Measurements from ENCODE around the gene MPDU1.

MPDU1 gene

GRCh38 chr17:7560172-7561027 lies 23.3 kb upstream of the MPDU1 start:
- no peak for DNase-seq

- DNase-seq = peak; percentile 55
Measured at GRCh38 chr17:7561028-7561575, 22.6 kb upstream of the MPDU1 start.

- peak; percentile 93 for DNase-seq
Measured at GRCh38 chr17:7561589-7562207, 22.0 kb upstream of the MPDU1 start, which contains the start of gene SENP3. Gene SENP3 (plus strand): TSS chr17:7561919. CDS start chr17:7563077, 1,158 bp downstream.

GRCh38 chr17:7562208-7562605 lies 21.4 kb upstream of the MPDU1 start:
- no peak for DNase-seq

- DNase-seq = no peak
Measured at GRCh38 chr17:7563115-7563869, 20.4 kb upstream of the MPDU1 start.

GRCh38 chr17:7569571-7569970 lies 14.1 kb upstream of the MPDU1 start:
- no peak for DNase-seq

GRCh38 chr17:7570351-7570750 lies 13.3 kb upstream of the MPDU1 start:
- no peak for DNase-seq

- DNase-seq = no peak
Measured at GRCh38 chr17:7572338-7572587, 11.4 kb upstream of the MPDU1 start.

GRCh38 chr17:7572588-7573323 lies 10.9 kb upstream of the MPDU1 start:
- peak; percentile 96 for DNase-seq

- DNase-seq = peak; percentile 93
Measured at GRCh38 chr17:7573324-7574080, 10.2 kb upstream of the MPDU1 start.

GRCh38 chr17:7574176-7574953 lies 9.3 kb upstream of the MPDU1 start:
- no peak for DNase-seq

- DNase-seq = no peak
Measured at GRCh38 chr17:7575481-7575883, 8.2 kb upstream of the MPDU1 start.

GRCh38 chr17:7575959-7576358 lies 7.7 kb upstream of the MPDU1 start:
- no peak for DNase-seq

GRCh38 chr17:7576432-7576937 lies 7.2 kb upstream of the MPDU1 start:
- DNase-seq = no peak

GRCh38 chr17:7577327-7578199 lies 6.1 kb upstream of the MPDU1 start:
- DNase-seq = no peak

GRCh38 chr17:7579001-7579833 lies 4.4 kb upstream of the MPDU1 start, which contains the start of gene CD68:
Gene CD68 (plus strand): TSS chr17:7579638. CDS start chr17:7579678, 40 bp downstream.
- no peak for DNase-seq

- DNase-seq = no peak
Measured at GRCh38 chr17:7579834-7580603, 3.6 kb upstream of the MPDU1 start.
